RPMI8226 (cell line): ENCODE measurements around the gene CLDN22.

ENCODE experiments used
- DNase-seq: peaks from one replicate; pipeline ENCODE4 v3.0.0-alpha.2; 2015

The CLDN22 gene

DNA sequence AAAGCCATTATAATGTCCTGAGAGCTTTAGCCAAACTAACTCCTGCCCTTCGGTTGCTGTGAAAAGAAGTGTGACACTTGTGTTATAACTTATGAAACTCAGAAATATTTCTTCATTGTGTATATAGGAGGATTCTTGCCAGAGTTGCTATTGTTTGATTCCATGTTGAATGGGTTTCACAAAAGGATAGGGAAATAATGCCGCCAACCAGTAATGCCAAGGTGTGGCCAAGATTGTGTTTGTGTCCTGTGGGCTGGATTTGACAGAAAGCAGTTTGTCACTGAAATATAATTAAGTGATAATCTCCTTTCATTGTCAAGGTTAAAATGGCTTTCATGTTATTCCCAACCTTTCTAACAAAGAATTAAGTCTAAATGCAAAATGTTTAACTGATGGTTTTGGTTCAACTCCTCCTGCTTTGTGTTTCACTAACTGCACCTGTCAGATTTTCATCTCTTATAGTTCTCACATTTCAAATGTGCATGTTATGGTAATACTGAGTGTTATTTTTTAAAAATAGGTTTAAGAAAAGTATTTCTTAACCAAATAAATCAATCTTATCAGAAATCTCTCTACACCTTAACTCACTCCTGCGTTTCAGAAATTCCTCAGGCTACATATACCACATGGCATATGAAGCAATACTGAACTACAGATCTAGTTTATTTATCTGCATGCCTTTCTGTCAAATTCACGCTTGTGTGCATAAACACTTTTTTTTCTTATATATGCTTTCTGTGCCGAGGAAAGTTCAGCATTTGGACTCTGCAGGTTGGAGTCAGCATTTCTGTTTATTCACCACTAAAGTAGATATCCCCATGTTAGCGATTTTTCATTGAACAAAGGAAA, at the start of gene CLDN22:
TSS of gene CLDN22 (minus strand) at position 66 of the 849 bp plus-strand sequence. CDS start at position 8, 58 bp downstream.
- DNase-seq = no peak

- DNase-seq = no peak
These were observed 49.0 kb upstream of the CLDN22 start for GRCh38 chr4:183369073-183369472.

DNA sequence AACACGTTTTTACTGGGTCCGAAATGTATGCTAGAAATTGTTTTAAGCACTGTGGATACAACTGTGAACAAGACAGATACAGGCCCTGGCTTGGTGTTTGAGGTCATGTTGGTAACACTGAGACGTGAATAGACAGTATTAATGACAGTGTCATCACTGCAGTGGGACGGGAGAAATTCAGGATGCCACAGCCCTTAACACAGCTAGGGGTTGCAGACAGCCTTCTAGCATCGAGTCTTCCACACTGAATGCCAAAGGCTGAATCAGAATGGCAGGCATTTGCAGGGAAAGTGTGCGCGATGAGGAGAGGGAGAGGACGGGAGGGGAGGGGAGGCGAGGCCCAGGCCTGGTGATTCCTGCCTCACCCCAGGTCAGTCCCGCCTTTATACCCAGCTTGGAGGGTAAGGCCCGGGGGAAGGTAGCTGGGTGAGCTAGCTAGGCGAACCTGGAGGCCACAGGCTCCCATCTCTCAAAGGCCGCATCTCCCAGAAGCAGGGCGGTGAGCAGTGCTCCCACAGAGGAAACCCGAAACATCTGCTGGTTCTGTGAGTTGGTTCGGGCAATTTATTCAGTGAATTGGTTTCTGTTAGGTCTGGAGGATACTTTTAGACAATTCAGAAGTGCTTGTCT, 46.2 kb upstream of the CLDN22 start:
- no peak for DNase-seq

GRCh38 chr4:183364025-183364424, 43.9 kb upstream of the CLDN22 start:
- DNase-seq = no peak

- no peak for DNase-seq
These were observed 43.0 kb upstream of the CLDN22 start for GRCh38 chr4:183362916-183363542.

DNA sequence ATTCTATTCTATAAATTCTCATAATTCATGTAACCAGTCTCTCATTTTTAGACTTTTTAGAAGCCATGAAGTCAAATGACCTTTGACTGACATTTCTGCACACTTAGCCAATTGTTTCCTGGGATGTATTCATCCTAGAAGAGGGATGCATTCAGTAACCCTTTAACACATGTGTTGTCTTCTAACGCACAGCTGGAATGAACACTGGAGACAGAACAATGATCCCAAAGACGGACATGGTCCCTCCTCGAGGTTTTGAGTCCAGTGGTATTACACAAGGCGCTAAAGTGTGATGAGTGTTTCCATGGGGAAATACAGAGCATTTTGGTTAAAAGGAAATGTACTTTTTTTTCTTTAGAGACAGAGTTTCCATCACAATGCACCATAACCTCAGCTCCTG, 42.0 kb upstream of the CLDN22 start:
- no peak for DNase-seq

DNA sequence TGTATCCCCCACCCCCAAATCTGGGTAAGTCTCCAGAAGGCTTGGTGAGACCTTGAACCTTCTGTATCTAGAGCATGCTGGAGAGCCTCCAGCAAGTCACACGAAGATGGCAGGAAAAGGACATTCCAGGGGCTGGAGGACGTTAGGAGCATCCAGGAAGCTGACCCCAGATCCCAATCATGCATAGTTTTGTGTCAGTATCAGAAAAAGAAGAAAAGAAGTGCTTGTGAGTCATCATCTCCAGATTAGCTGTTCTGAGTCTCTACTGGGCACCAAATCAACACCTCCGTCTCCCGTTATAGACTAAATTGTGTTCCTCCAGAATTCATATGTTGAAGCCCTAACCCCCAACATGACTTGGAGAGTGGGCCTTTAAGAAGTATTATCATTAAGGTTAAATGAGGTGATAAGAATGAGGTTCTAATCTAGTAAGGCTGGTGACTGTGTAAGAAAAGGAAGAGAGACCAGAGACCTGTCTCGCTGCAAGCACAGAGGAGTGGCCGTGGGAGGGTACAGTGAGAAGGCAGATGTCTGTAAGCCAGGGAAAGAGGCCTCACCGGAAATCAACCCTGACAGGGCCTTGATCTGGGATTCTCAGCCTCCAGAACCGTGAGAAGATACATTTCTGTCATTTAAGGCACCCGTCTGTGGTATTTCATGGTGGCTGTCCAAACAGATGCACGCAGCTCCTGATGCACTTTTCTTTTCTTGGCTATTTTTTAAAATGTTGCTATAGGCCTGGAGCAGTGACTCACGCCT, 40.3 kb upstream of the CLDN22 start:
- no peak for DNase-seq

- DNase-seq = no peak
These were observed 38.2 kb upstream of the CLDN22 start for GRCh38 chr4:183358215-183358755.

DNA sequence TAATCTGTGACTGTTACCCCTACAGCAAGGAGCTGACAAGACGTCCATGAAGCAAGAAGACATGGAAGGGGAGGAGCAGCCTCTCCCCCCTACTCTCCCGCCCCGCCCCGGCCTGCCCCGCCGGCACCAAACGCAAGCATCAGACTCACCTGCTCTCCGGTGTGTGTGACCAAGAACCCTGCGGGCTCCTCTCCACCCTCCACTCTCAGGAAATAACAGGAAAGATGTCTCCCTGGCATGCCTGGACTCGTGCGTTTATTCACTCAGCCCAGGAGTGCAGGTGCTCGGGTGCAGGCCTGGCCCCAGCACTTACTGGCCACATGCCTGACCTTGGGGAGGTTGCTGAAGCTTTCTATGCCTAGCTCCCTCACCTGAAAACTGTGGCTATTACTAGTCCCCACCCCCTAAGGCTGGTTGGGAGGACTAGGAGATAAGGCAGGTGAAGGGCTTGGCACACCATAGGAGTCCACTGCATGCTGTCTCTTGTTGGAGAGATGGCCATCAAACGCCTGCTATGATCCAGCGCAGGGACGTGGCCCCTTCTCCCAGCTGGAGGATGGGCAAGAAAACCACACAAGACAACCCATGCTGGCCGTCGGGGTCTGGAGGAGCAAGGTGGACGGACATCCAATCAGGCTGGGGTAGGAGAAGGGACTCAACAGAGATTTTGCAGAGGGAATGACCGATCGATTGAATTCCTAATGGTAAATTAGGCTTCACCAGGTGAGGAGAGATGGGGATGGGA, 37.0 kb upstream of the CLDN22 start:
- no peak for DNase-seq

- DNase-seq = no peak
These were observed 36.2 kb upstream of the CLDN22 start for GRCh38 chr4:183356173-183356830.

- DNase-seq = no peak
These were observed 35.3 kb upstream of the CLDN22 start for GRCh38 chr4:183355405-183355804.

GRCh38 chr4:183354219-183354618, 34.1 kb upstream of the CLDN22 start:
- no peak for DNase-seq

DNA sequence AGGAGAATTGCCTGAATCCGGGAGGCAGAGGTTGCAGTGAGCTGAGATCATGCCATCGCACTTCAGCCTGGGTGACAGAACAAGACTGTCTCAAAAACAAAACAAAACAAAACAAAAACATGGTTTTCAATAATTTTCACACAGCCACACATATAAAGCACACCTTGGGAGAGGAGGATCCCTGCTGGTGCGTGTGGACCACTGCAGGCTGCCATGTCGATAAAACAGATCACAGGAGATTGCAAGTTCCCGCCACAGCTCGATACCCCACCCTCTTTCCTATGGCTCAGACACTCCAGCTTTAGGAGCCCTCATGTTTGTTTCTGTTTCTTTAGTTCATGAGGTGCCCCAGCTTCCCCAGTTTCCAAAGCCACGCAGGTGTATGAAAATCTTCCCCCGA, 33.5 kb upstream of the CLDN22 start:
- no peak for DNase-seq

- no peak for DNase-seq
These were observed 32.5 kb upstream of the CLDN22 start for GRCh38 chr4:183352546-183352945.

GRCh38 chr4:183350317-183351071, 30.4 kb upstream of the CLDN22 start:
- DNase-seq = no peak

DNA sequence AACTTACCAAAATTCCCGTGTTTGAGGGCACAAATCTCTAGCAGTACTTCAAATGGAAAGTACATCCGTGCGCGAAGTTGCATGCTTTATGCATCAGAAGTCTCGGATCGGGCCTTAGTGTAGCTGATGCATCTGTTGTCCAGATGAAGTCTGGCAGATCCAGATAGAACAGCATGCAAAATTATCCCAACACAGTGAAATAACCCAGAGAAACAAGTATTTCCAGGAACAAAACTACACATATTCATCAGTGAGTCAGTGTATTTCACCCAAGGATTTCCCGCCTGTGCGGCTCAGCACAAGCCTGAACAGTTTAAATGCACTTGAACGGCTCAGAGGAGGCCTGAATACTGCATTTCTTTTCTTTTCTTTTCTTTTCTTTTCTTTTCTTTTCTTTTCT, 29.6 kb upstream of the CLDN22 start:
- no peak for DNase-seq

GRCh38 chr4:183348706-183349659, 28.9 kb upstream of the CLDN22 start:
- DNase-seq = no peak

DNA sequence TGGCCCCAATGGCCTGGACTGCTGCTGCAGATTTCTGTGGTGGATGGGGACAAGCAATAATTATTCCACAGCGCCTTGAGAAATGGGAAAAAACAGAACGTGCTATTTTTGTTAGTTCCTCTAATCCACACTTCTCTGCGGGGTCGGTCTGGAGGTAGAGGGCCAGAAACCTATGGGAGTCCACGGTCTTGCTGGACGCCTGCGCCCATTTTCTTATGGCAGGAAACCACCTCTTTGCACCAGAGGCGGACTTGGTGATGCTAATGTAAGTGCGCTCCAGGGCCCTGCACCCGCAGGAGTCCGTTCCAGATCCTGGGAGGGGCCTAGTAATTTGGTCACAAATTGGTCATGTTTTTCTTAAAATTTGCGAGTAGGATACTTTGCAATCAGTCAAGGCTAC, 28.1 kb upstream of the CLDN22 start:
- DNase-seq = no peak

- no peak for DNase-seq
These were observed 27.5 kb upstream of the CLDN22 start for GRCh38 chr4:183347566-183347965.

GRCh38 chr4:183347146-183347545, 27.1 kb upstream of the CLDN22 start:
- no peak for DNase-seq
